ENCODE results near the gene KLRD1. TPM values are rescaled to one million over a fixed set of nuclear protein-coding genes. Genes with fewer than 3 reads are reported as not detected.
"Not testable (repeated sequence)": the region's sequence is repeated elsewhere in the genome, so short reads cannot be mapped to it uniquely, and the experiment has no call there.

The KLRD1 gene
- total and polyA plus RNA-seq, 4 donors = 0.10 to 1.4 (median 0.62) TPM

DNA sequence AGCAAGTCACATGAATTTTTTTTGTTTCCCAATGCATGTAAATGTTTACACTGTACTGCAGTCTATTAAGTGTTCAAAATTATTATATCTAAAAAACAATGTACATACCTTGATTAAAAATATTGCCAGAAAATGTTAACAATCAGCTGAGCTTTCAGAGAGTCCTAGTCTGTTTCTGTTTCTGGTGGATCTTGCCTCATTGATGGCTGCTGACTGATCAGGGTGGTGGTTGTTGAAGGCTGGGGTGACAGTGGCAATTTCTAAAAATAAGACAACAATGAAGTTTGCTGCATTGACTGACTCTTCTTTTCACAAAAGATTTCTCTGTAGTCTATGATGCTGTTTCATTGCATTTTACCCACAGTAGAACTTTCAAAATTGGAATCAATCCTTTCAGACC lies 16.6 kb upstream of the KLRD1 start:
- H3K4me1 ChIP-seq (ENCODE audit: control insufficient read depth, insufficient read depth, low read length) = no peaks in the 10 kb centered on the region
- H3K9me3 ChIP-seq (ENCODE audit: control insufficient read depth, insufficient read depth, low read length) = no peaks in the 10 kb centered on the region
- no peaks in the 10 kb centered on the region for H3K27me3 ChIP-seq (ENCODE audit: control insufficient read depth, insufficient read depth, low read length)
- no peak overlapping the region for H3K27ac ChIP-seq (ENCODE audit: low read depth, low read length)
- no peak overlapping the region for H3K4me3 ChIP-seq (ENCODE audit: low read depth, low read length)
- no peaks in the 10 kb centered on the region for H3K36me3 ChIP-seq (ENCODE audit: control insufficient read depth, insufficient read depth, low read length)
- no peak for DNase-seq (ENCODE audit: low read depth in 4 of 6, low spot score in 6 of 6)

GRCh38 chr12:10293151-10293550 lies 14.5 kb upstream of the KLRD1 start:
- no peak for DNase-seq (ENCODE audit: low read depth in 4 of 6, low spot score in 6 of 6)
- Histone ChIP-seq H3K27ac (ENCODE audit: low read depth, low read length) (no peak overlapping the region), H3K36me3 (ENCODE audit: control insufficient read depth, insufficient read depth, low read length) (no peaks in the 10 kb centered on the region), H3K9me3 (ENCODE audit: control insufficient read depth, insufficient read depth, low read length) (no peaks in the 10 kb centered on the region), H3K4me1 (ENCODE audit: control insufficient read depth, insufficient read depth, low read length) (no peaks in the 10 kb centered on the region), H3K27me3 (ENCODE audit: control insufficient read depth, insufficient read depth, low read length) (no peaks in the 10 kb centered on the region), H3K4me3 (ENCODE audit: low read depth, low read length) (no peak overlapping the region)
- no CpG with 5 or more reads among the region's 4 CpGs for WGBS (ENCODE audit: insufficient coverage)

GRCh38 chr12:10293570-10294227 lies 14.0 kb upstream of the KLRD1 start:
- Histone ChIP-seq H3K4me3 (ENCODE audit: low read depth, low read length) (no peak overlapping the region), H3K27me3 (ENCODE audit: control insufficient read depth, insufficient read depth, low read length) (no peaks in the 10 kb centered on the region), H3K27ac (ENCODE audit: low read depth, low read length) (no peak overlapping the region), H3K9me3 (ENCODE audit: control insufficient read depth, insufficient read depth, low read length) (no peaks in the 10 kb centered on the region), H3K36me3 (ENCODE audit: control insufficient read depth, insufficient read depth, low read length) (no peaks in the 10 kb centered on the region), H3K4me1 (ENCODE audit: control insufficient read depth, insufficient read depth, low read length) (no peaks in the 10 kb centered on the region)
- WGBS (ENCODE audit: insufficient coverage) = no CpG with 5 or more reads among the region's 3 CpGs
- DNase-seq (ENCODE audit: low read depth in 4 of 6, low spot score in 6 of 6) = no peak

- Histone ChIP-seq H3K36me3 (ENCODE audit: control insufficient read depth, insufficient read depth, low read length) (no peaks in the 10 kb centered on the region), H3K27ac (ENCODE audit: low read depth, low read length) (no peak overlapping the region), H3K4me3 (ENCODE audit: low read depth, low read length) (no peak overlapping the region), H3K27me3 (ENCODE audit: control insufficient read depth, insufficient read depth, low read length) (no peaks in the 10 kb centered on the region), H3K9me3 (ENCODE audit: control insufficient read depth, insufficient read depth, low read length) (no peaks in the 10 kb centered on the region), H3K4me1 (ENCODE audit: control insufficient read depth, insufficient read depth, low read length) (no peaks in the 10 kb centered on the region)
- no peak for DNase-seq (ENCODE audit: low read depth in 4 of 6, low spot score in 6 of 6)
- WGBS (ENCODE audit: insufficient coverage) = 89% methylated on average over 1 of the region's 1 CpG
Observed at GRCh38 chr12:10301103-10301502, 6.6 kb upstream of the KLRD1 start.

- WGBS (ENCODE audit: insufficient coverage) = 94% methylated on average over 2 of the region's 3 CpGs
- DNase-seq (ENCODE audit: low read depth in 4 of 6, low spot score in 6 of 6) = no peak
- no peaks in the 10 kb centered on the region for H3K27me3 ChIP-seq (ENCODE audit: control insufficient read depth, insufficient read depth, low read length)
Observed at GRCh38 chr12:10304161-10304574, 3.5 kb upstream of the KLRD1 start.

DNA sequence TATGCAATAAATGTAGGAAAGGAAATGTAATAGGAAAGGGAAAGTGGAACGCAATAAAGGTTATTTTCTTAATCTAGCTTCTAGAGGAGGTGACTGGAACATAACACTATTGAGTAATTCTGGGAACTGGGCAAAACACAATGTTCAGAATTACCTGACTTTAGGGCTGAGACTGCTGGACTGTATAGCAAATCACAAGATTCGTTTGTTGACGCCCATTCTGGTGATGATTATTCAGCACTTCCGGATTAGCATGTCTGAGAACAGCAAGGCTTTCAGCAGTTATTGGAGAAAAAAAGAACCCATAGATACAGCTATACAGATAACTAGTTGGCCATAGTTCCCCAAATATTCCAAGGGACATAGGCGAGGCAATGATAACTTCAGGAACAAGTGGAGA lies 2.3 kb upstream of the KLRD1 start:
- Histone ChIP-seq H3K27me3 (ENCODE audit: control insufficient read depth, insufficient read depth, low read length) (no peaks in the 10 kb centered on the region), H3K36me3 (ENCODE audit: control insufficient read depth, insufficient read depth, low read length) (no peaks in the 10 kb centered on the region), H3K27ac (ENCODE audit: low read depth, low read length) (no peak overlapping the region), H3K4me1 (ENCODE audit: control insufficient read depth, insufficient read depth, low read length) (no peaks in the 10 kb centered on the region), H3K9me3 (ENCODE audit: control insufficient read depth, insufficient read depth, low read length) (no peaks in the 10 kb centered on the region), H3K4me3 (ENCODE audit: low read depth, low read length) (no peak overlapping the region)
- no peak for DNase-seq (ENCODE audit: low read depth in 4 of 6, low spot score in 6 of 6)
- 90% methylated on average over 2 of the region's 5 CpGs for WGBS (ENCODE audit: insufficient coverage)

More at GRCh38 chr12:10304161-10304574, 3.5 kb upstream of the KLRD1 start:
- no peaks in the 10 kb centered on the region for H3K9me3 ChIP-seq (ENCODE audit: control insufficient read depth, insufficient read depth, low read length)
- H3K4me3 ChIP-seq (ENCODE audit: low read depth, low read length) = no peak overlapping the region
- no peak overlapping the region for H3K27ac ChIP-seq (ENCODE audit: low read depth, low read length)
- no peaks in the 10 kb centered on the region for H3K4me1 ChIP-seq (ENCODE audit: control insufficient read depth, insufficient read depth, low read length)
- H3K36me3 ChIP-seq (ENCODE audit: control insufficient read depth, insufficient read depth, low read length) = no peaks in the 10 kb centered on the region

GRCh38 chr12:10310926-10311720 lies 3.5 kb downstream of the KLRD1 start:
- Histone ChIP-seq H3K9me3 (ENCODE audit: control insufficient read depth, insufficient read depth, low read length) (no peaks in the 10 kb centered on the region), H3K4me3 (ENCODE audit: low read depth, low read length) (no peak overlapping the region), H3K36me3 (ENCODE audit: control insufficient read depth, insufficient read depth, low read length) (no peaks in the 10 kb centered on the region), H3K27me3 (ENCODE audit: control insufficient read depth, insufficient read depth, low read length) (no peaks in the 10 kb centered on the region), H3K4me1 (ENCODE audit: control insufficient read depth, insufficient read depth, low read length) (no peaks in the 10 kb centered on the region), H3K27ac (ENCODE audit: low read depth, low read length) (no peak overlapping the region)
- peak in 1 of 6 donors; percentile 74 for DNase-seq (ENCODE audit: low read depth in 4 of 6, low spot score in 6 of 6)
- 89% methylated on average over 3 of the region's 4 CpGs for WGBS (ENCODE audit: insufficient coverage)

- WGBS (ENCODE audit: insufficient coverage) = no CpG with 5 or more reads among the region's 2 CpGs
- Histone ChIP-seq H3K36me3 (ENCODE audit: control insufficient read depth, insufficient read depth, low read length) (no peaks in the 10 kb centered on the region), H3K4me3 (ENCODE audit: low read depth, low read length) (no peak overlapping the region), H3K4me1 (ENCODE audit: control insufficient read depth, insufficient read depth, low read length) (no peaks in the 10 kb centered on the region), H3K27me3 (ENCODE audit: control insufficient read depth, insufficient read depth, low read length) (no peaks in the 10 kb centered on the region), H3K9me3 (ENCODE audit: control insufficient read depth, insufficient read depth, low read length) (no peaks in the 10 kb centered on the region), H3K27ac (ENCODE audit: low read depth, low read length) (no peak overlapping the region)
- no peak for DNase-seq (ENCODE audit: low read depth in 4 of 6, low spot score in 6 of 6)
Observed at GRCh38 chr12:10319388-10319787, 11.7 kb downstream of the KLRD1 start.

DNA sequence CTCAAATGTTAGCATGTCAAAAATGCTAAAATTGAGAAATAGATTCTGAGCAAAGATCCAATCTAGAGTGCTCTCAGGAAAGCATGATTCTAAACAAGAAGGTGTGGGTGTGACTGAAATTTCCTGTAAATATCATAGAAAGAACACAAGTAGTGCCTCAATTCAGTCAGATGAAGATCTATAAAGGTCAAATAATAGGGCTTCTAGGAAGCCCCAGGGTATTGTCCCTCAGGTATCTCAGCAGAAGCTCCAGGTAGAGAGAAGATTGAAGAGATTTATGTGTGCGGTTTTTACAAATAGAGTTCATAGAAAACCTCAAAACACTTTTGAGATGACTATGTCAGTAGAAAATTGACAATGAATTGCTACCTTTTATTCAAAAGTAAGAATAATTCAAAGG lies 13.0 kb downstream of the KLRD1 start:
- no peaks in the 10 kb centered on the region for H3K27me3 ChIP-seq (ENCODE audit: control insufficient read depth, insufficient read depth, low read length)
- H3K4me1 ChIP-seq (ENCODE audit: control insufficient read depth, insufficient read depth, low read length) = no peaks in the 10 kb centered on the region
- DNase-seq (ENCODE audit: low read depth in 4 of 6, low spot score in 6 of 6) = no peak
- no CpG with 5 or more reads among the region's 1 CpG for WGBS (ENCODE audit: insufficient coverage)
- H3K9me3 ChIP-seq (ENCODE audit: control insufficient read depth, insufficient read depth, low read length) = no peaks in the 10 kb centered on the region
- no peak overlapping the region for H3K27ac ChIP-seq (ENCODE audit: low read depth, low read length)
- no peaks in the 10 kb centered on the region for H3K36me3 ChIP-seq (ENCODE audit: control insufficient read depth, insufficient read depth, low read length)
- H3K4me3 ChIP-seq (ENCODE audit: low read depth, low read length) = no peak overlapping the region

- not testable (repeated sequence) for H3K4me3 ChIP-seq (ENCODE audit: low read depth, low read length)
Observed at GRCh38 chr12:10328691-10329090, 21.0 kb downstream of the KLRD1 start.

More at GRCh38 chr12:10328691-10329090, 21.0 kb downstream of the KLRD1 start:
- H3K27ac ChIP-seq (ENCODE audit: low read depth, low read length); H3K36me3 ChIP-seq (ENCODE audit: control insufficient read depth, insufficient read depth, low read length); H3K27me3 ChIP-seq (ENCODE audit: control insufficient read depth, insufficient read depth, low read length); H3K9me3 ChIP-seq (ENCODE audit: control insufficient read depth, insufficient read depth, low read length); H3K4me1 ChIP-seq (ENCODE audit: control insufficient read depth, insufficient read depth, low read length); DNase-seq (ENCODE audit: low read depth in 4 of 6, low spot score in 6 of 6): not testable (repeated sequence)
- no CpG with 5 or more reads among the region's 2 CpGs for WGBS (ENCODE audit: insufficient coverage)
